OCI-LY3 (cell line): Measurements from ENCODE around the gene PGS1.

Experiments used
- CTCF ChIP-seq: fragments of 200-600, 300-600 bp; sonication (generic); IDR thresholded peaks from 2 replicates; pipeline ENCODE4 v1.5.1; 2014; ENCODE audit warnings: antibody characterized with exemption, low read length, low read depth
- EZH2phosphoT487 ChIP-seq: fragments of 200-600 bp; shearing (Covaris generic); IDR thresholded peaks from 2 replicates; pipeline ENCODE4 v1.6.1; 2018; ENCODE audit warnings: antibody characterized with exemption, mixed run types, low read depth

GRCh38 chr17:78394209-78394608, 15.8 kb downstream of the PGS1 start:
- TF ChIP-seq CTCF (no peak), EZH2phosphoT487 (no peak)
